IMR-90 (cell line): Measurements from ENCODE around the gene SREBF2.

ENCODE experiments used
- BHLHE40 ChIP-seq: fragments of 150-350 bp; IDR thresholded peaks from 2 replicates; pipeline ENCODE4 v1.6.1; 2016; ENCODE audit warnings: mild to moderate bottlenecking, low read depth, low read length
- MXI1 ChIP-seq: IDR thresholded peaks from 2 replicates; pipeline ENCODE4 v1.6.1; 2012; ENCODE audit warnings: low read depth, mild to moderate bottlenecking, low read length, moderate library complexity, borderline replicate concordance
- NFE2L2 ChIP-seq: fragments of 150-350 bp; IDR thresholded peaks from 2 replicates; pipeline ENCODE4 v1.6.1; 2016; ENCODE audit warnings: low read depth, mild to moderate bottlenecking, low read length
- POLR2A ChIP-seq: IDR thresholded peaks from 2 replicates; pipeline ENCODE4 v1.6.1; 2012; ENCODE audit warnings: mild to moderate bottlenecking, low read depth, low read length
- RAD21 ChIP-seq: IDR thresholded peaks from 2 replicates; pipeline ENCODE4 v1.6.1; 2012; ENCODE audit warnings: low read length, improper control_type of control experiment
- RCOR1 ChIP-seq: IDR thresholded peaks from 2 replicates; pipeline ENCODE4 v1.6.1; 2012; ENCODE audit warnings: mild to moderate bottlenecking, low read length, improper control_type of control experiment; ENCODE audit not compliant: insufficient replicate concordance
- TF ChIP-seq, protein P1 (sequence below): conservative IDR thresholded peaks from 2 replicates; pipeline ENCODE4 v1.5.1; 2012; ENCODE audit warnings: mild to moderate bottlenecking, low read depth, low read length, improper control_type of control experiment
- TF ChIP-seq, protein P2 (sequence below): fragments of 150-350 bp; IDR thresholded peaks from 2 replicates; pipeline ENCODE4 v1.6.1; 2017; ENCODE audit warnings: mild to moderate bottlenecking, antibody characterized with exemption, low read length, low read depth

DNA sequence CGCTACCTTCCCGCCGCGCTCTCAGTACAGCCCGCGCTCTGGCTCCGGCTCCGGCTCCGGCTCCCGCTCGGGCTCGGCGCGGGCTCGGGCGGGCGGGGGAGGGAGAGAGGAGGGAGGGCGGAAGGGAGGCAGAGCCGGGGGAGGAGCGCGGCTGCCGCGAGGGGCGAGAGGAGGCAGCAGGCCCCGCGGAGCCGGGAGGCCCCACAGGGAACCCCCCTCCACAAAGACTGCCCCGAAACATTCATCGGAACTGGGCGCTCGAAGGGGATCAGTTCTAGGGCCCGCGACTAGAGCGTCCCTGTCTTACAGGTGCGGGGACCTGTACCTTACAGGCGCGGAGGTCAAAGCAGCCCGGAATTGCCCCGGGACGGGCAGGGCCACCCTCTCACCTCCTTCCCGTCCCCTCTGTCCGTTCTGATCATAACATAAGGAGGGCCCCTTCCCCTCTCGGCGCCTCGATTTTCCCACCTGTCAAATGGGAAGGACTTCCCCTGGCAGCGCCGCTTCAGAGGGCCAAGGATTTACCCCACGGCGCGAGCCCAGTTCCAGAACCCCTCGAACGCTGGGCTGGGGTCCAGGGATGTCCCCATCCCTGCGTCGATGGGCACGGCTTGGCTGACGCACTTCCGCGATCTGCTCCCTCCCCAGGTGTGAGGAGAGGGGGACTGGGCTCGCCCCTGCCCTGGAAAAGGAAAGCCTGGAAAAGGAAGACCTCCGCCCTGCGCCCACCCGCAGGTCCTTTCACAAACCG, 82.3 kb downstream of the SREBF2 start, which contains the start of gene SHISA8:
- TF ChIP-seq, protein P1, sequence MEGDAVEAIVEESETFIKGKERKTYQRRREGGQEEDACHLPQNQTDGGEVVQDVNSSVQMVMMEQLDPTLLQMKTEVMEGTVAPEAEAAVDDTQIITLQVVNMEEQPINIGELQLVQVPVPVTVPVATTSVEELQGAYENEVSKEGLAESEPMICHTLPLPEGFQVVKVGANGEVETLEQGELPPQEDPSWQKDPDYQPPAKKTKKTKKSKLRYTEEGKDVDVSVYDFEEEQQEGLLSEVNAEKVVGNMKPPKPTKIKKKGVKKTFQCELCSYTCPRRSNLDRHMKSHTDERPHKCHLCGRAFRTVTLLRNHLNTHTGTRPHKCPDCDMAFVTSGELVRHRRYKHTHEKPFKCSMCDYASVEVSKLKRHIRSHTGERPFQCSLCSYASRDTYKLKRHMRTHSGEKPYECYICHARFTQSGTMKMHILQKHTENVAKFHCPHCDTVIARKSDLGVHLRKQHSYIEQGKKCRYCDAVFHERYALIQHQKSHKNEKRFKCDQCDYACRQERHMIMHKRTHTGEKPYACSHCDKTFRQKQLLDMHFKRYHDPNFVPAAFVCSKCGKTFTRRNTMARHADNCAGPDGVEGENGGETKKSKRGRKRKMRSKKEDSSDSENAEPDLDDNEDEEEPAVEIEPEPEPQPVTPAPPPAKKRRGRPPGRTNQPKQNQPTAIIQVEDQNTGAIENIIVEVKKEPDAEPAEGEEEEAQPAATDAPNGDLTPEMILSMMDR = no peak
- TF ChIP-seq POLR2A (no peak), RCOR1 (no peak), RAD21 (no peak), NFE2L2 (no peak), MXI1 (no peak), BHLHE40 (no peak)
- TF ChIP-seq, protein P2, sequence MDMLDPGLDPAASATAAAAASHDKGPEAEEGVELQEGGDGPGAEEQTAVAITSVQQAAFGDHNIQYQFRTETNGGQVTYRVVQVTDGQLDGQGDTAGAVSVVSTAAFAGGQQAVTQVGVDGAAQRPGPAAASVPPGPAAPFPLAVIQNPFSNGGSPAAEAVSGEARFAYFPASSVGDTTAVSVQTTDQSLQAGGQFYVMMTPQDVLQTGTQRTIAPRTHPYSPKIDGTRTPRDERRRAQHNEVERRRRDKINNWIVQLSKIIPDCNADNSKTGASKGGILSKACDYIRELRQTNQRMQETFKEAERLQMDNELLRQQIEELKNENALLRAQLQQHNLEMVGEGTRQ = no peak
